AG08396 (cell line): ENCODE data around the gene UNK.

ENCODE experiments used
- DNase-seq: peaks from one replicate; pipeline ENCODE4 v3.0.0; 2012; ENCODE audit warnings: low spot score, mixed read lengths

UNK gene

GRCh38 chr17:75873587-75874322, 89.1 kb downstream of the UNK start:
- DNase-seq: no peak

- no peak for DNase-seq
These were observed 89.9 kb downstream of the UNK start for GRCh38 chr17:75874323-75875181.
